ENCODE measurements around the gene MORC3. TPM values are rescaled to one million over a fixed set of nuclear protein-coding genes. Genes with fewer than 3 reads are reported as not detected.
"Not testable (repeated sequence)": the region's sequence is repeated elsewhere in the genome, so short reads cannot be mapped to it uniquely, and the experiment has no call there.

Gene MORC3
- total and polyA plus RNA-seq, 9 donors, result 34.7 to 51.6 (median 36.2) TPM

DNA sequence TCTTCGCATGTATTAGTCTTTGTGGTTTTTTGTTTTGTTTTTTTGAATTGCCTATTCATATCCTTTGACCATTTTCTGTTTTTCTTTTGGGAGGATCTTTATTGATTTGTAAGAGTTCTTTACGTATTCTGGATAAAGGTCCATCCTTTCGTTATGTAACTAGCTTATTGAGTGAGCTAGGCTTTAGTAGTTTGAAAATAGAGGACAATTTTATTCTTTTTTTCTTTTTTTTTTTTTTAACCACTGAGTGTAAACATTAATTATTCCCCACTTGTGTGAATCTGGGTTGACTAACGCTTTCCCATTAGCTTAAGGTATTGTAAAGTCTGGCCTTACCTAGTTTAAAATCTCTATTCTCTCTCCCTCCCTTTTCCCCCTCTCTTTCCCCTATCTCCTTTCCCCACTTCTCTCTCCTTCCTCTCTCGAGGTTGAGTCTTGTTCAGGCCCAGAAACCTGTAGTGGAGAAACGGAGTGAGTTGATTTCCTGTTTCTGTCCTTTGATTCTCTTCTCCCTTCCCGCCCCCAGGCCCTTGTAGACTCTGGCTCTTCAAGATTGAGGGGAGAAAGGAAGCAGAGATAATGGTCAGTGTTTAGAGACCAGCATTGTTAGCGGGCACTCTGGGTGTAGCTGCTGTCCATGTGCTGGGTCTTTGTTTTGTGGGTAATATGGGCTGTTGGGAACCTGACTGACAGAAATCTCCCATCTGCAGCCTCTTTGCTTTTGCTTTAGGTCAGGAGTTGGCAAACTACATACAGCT lies 1.5 kb downstream of the MORC3 start:
- H3K9me3 ChIP-seq (replicated peaks; ENCODE audit: control insufficient read depth, low read depth, low read length), result no peaks in the 10 kb centered on the region
- H3K27me3 ChIP-seq (ENCODE audit: control insufficient read depth, insufficient read depth, low read length), result no peaks in the 10 kb centered on the region
- peak overlapping the region; percentile 99 for H3K27ac ChIP-seq (ENCODE audit: low read length)
- peaks cover 5% of the 10 kb centered on the region for H3K36me3 ChIP-seq (ENCODE audit: control insufficient read depth, insufficient read depth, low read length)
- peak; percentile 88 for DNase-seq
- H3K4me3 ChIP-seq (ENCODE audit: low read length), result peak overlapping the region; percentile 89
- peaks cover 18% of the 10 kb centered on the region for H3K4me1 ChIP-seq (ENCODE audit: control insufficient read depth, insufficient read depth, low read length)
- 0% methylated on average over 1 of the region's 8 CpGs for WGBS (ENCODE audit: insufficient coverage)

DNA sequence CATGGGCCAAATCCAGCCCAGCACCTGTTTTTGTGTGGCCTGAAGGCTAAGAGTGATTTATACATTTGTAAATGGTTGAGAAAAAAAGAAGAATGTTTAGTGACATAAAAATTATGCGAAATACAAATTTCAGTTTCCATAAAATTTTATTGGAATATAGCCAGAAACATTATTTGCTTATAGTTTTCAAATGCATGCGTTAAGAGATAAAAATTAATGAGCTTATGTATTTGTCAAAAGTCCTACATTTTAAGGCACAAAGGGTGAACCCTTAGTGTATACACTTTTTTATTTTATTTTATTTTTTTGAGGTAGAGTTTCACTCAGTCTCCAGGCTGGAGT lies 2.1 kb downstream of the MORC3 start:
- Histone ChIP-seq H3K36me3 (ENCODE audit: control insufficient read depth, insufficient read depth, low read length) (peaks cover 5% of the 10 kb centered on the region), H3K9me3 (replicated peaks; ENCODE audit: control insufficient read depth, low read depth, low read length) (no peaks in the 10 kb centered on the region), H3K4me3 (ENCODE audit: low read length) (peak overlapping the region; percentile 89), H3K4me1 (ENCODE audit: control insufficient read depth, insufficient read depth, low read length) (peaks cover 18% of the 10 kb centered on the region), H3K27ac (ENCODE audit: low read length) (peak overlapping the region; percentile 99), H3K27me3 (ENCODE audit: control insufficient read depth, insufficient read depth, low read length) (no peaks in the 10 kb centered on the region)
- DNase-seq, result no peak
- WGBS (ENCODE audit: insufficient coverage), result no CpG with 5 or more reads among the region's 2 CpGs

- Histone ChIP-seq H3K27ac (ENCODE audit: low read length) (peak overlapping the region; percentile 99), H3K4me1 (ENCODE audit: control insufficient read depth, insufficient read depth, low read length) (peaks cover 18% of the 10 kb centered on the region), H3K36me3 (ENCODE audit: control insufficient read depth, insufficient read depth, low read length) (peaks cover 5% of the 10 kb centered on the region), H3K9me3 (replicated peaks; ENCODE audit: control insufficient read depth, low read depth, low read length) (no peaks in the 10 kb centered on the region), H3K27me3 (ENCODE audit: control insufficient read depth, insufficient read depth, low read length) (no peaks in the 10 kb centered on the region), H3K4me3 (ENCODE audit: low read length) (no peak overlapping the region)
- no CpG with 5 or more reads among the region's 3 CpGs for WGBS (ENCODE audit: insufficient coverage)
- peak; percentile 61 for DNase-seq
These were observed 3.0 kb downstream of the MORC3 start for GRCh38 chr21:36323032-36323431.

- Histone ChIP-seq H3K36me3 (ENCODE audit: control insufficient read depth, insufficient read depth, low read length) (peaks cover 9% of the 10 kb centered on the region), H3K4me3 (ENCODE audit: low read length) (no peak overlapping the region), H3K27me3 (ENCODE audit: control insufficient read depth, insufficient read depth, low read length) (no peaks in the 10 kb centered on the region), H3K27ac (ENCODE audit: low read length) (no peak overlapping the region), H3K9me3 (replicated peaks; ENCODE audit: control insufficient read depth, low read depth, low read length) (no peaks in the 10 kb centered on the region), H3K4me1 (ENCODE audit: control insufficient read depth, insufficient read depth, low read length) (peaks cover 15% of the 10 kb centered on the region)
- WGBS (ENCODE audit: insufficient coverage), result no CpG with 5 or more reads among the region's 8 CpGs
- DNase-seq, result no peak
These were observed 5.5 kb downstream of the MORC3 start for GRCh38 chr21:36325373-36326010.

- H3K27ac ChIP-seq (ENCODE audit: low read length), result no peak overlapping the region
- no CpG with 5 or more reads among the region's 2 CpGs for WGBS (ENCODE audit: insufficient coverage)
These were observed 10.9 kb downstream of the MORC3 start for GRCh38 chr21:36330904-36331303.

DNA sequence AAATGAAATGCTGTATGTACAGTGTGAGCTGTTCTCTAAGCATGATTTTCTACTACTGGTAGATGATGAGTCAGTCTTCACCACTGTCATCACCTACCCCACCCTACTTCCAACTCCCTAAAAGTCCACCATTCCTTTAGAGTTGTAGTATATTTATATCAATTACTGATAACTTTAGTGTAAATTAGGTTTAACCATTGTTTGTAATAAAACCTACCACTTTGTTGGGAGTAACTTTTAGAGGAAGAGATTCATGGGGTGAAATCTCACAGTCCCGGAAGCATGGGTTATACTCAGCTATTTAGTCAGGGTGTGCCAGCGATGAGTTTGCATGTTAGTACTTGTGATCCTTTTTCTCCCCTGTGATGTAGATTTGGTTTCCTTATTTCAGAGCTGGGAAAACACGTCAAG lies 17.1 kb downstream of the MORC3 start:
- H3K27ac ChIP-seq (ENCODE audit: low read length), result no peak overlapping the region
- H3K36me3 ChIP-seq (ENCODE audit: control insufficient read depth, insufficient read depth, low read length), result peaks cover 40% of the 10 kb centered on the region
- H3K27me3 ChIP-seq (ENCODE audit: control insufficient read depth, insufficient read depth, low read length), result no peaks in the 10 kb centered on the region
- DNase-seq, result no peak
- no peak overlapping the region for H3K4me3 ChIP-seq (ENCODE audit: low read length)
- no peaks in the 10 kb centered on the region for H3K9me3 ChIP-seq (replicated peaks; ENCODE audit: control insufficient read depth, low read depth, low read length)
- H3K4me1 ChIP-seq (ENCODE audit: control insufficient read depth, insufficient read depth, low read length), result peaks cover 3% of the 10 kb centered on the region
- WGBS (ENCODE audit: insufficient coverage), result no CpG with 5 or more reads among the region's 3 CpGs

More at GRCh38 chr21:36330904-36331303, 10.9 kb downstream of the MORC3 start:
- peaks cover 6% of the 10 kb centered on the region for H3K4me1 ChIP-seq (ENCODE audit: control insufficient read depth, insufficient read depth, low read length)
- no peak overlapping the region for H3K4me3 ChIP-seq (ENCODE audit: low read length)
- peaks cover 15% of the 10 kb centered on the region for H3K36me3 ChIP-seq (ENCODE audit: control insufficient read depth, insufficient read depth, low read length)
- H3K9me3 ChIP-seq (replicated peaks; ENCODE audit: control insufficient read depth, low read depth, low read length), result no peaks in the 10 kb centered on the region
- no peaks in the 10 kb centered on the region for H3K27me3 ChIP-seq (ENCODE audit: control insufficient read depth, insufficient read depth, low read length)
- DNase-seq, result peak; percentile 61

DNA sequence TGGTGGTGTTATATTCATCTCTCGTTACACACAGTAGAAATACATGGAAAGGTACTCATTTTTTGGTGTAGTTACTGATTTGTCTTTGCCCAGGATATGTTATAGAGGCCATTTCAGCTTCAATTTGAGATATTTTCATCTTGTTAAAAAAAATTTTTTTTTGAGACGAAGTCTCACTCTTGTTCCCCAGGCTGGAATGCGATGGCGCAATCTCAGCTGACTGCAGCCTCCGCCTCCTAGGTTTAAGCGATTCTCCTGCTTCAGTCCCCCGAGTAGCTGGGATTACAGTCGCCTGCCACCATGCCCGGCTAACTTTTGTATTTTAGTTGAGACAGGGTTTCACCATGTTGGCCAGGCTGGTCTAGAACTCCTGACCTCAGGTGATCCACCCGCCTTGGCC lies 19.0 kb downstream of the MORC3 start:
- Histone ChIP-seq H3K9me3 (replicated peaks; ENCODE audit: control insufficient read depth, low read depth, low read length) (no peaks in the 10 kb centered on the region), H3K36me3 (ENCODE audit: control insufficient read depth, insufficient read depth, low read length) (peaks cover 50% of the 10 kb centered on the region), H3K27me3 (ENCODE audit: control insufficient read depth, insufficient read depth, low read length) (no peaks in the 10 kb centered on the region), H3K4me1 (ENCODE audit: control insufficient read depth, insufficient read depth, low read length) (no peaks in the 10 kb centered on the region), H3K4me3 (ENCODE audit: low read length) (no peak overlapping the region), H3K27ac (ENCODE audit: low read length) (no peak overlapping the region)
- DNase-seq, result no peak
- 95% methylated on average over 8 of the region's 10 CpGs for WGBS (ENCODE audit: insufficient coverage)

GRCh38 chr21:36342581-36342980 lies 22.6 kb downstream of the MORC3 start:
- H3K36me3 ChIP-seq (ENCODE audit: control insufficient read depth, insufficient read depth, low read length), result peaks cover 65% of the 10 kb centered on the region

DNA sequence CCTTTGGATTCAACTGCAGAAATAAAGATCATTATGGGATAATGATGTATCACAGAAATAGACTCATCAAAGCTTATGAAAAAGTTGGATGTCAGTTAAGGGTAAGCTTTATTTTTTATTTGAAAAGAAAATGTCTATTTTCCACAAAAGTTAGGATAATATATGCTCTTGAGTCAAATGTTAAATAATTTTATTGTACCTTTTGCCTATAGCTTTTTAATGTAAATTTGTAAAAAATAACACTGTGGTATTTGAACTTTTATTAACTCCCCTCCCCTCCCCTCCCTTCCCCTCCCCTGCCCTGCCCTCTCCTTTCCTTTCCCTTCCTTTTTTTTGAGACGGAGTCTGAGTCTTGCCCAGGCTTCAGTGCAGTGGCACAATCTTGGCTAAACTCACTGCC lies 24.9 kb downstream of the MORC3 start:
- H3K36me3 ChIP-seq (ENCODE audit: control insufficient read depth, insufficient read depth, low read length), result peaks cover 63% of the 10 kb centered on the region
- H3K9me3 ChIP-seq (replicated peaks; ENCODE audit: control insufficient read depth, low read depth, low read length), result no peaks in the 10 kb centered on the region
- 63% methylated on average over 1 of the region's 1 CpG for WGBS (ENCODE audit: insufficient coverage)
- H3K27me3 ChIP-seq (ENCODE audit: control insufficient read depth, insufficient read depth, low read length), result no peaks in the 10 kb centered on the region
- H3K4me1 ChIP-seq (ENCODE audit: control insufficient read depth, insufficient read depth, low read length), result no peaks in the 10 kb centered on the region
- no peak overlapping the region for H3K27ac ChIP-seq (ENCODE audit: low read length)
- no peak for DNase-seq
- H3K4me3 ChIP-seq (ENCODE audit: low read length), result no peak overlapping the region

More at GRCh38 chr21:36342581-36342980, 22.6 kb downstream of the MORC3 start:
- not testable (repeated sequence) for H3K4me3 ChIP-seq (ENCODE audit: low read length); H3K27me3 ChIP-seq (ENCODE audit: control insufficient read depth, insufficient read depth, low read length); DNase-seq; H3K27ac ChIP-seq (ENCODE audit: low read length); H3K9me3 ChIP-seq (replicated peaks; ENCODE audit: control insufficient read depth, low read depth, low read length); H3K4me1 ChIP-seq (ENCODE audit: control insufficient read depth, insufficient read depth, low read length)
- 97% methylated on average over 5 of the region's 7 CpGs for WGBS (ENCODE audit: insufficient coverage)

GRCh38 chr21:36347278-36347961 lies 27.4 kb downstream of the MORC3 start:
- no CpG with 5 or more reads among the region's 3 CpGs for WGBS (ENCODE audit: insufficient coverage)
- H3K9me3 ChIP-seq (replicated peaks; ENCODE audit: control insufficient read depth, low read depth, low read length), result no peaks in the 10 kb centered on the region
- H3K27ac ChIP-seq (ENCODE audit: low read length), result no peak overlapping the region
- H3K4me3 ChIP-seq (ENCODE audit: low read length), result no peak overlapping the region
- no peaks in the 10 kb centered on the region for H3K27me3 ChIP-seq (ENCODE audit: control insufficient read depth, insufficient read depth, low read length)
- no peaks in the 10 kb centered on the region for H3K4me1 ChIP-seq (ENCODE audit: control insufficient read depth, insufficient read depth, low read length)
- no peak for DNase-seq
- H3K36me3 ChIP-seq (ENCODE audit: control insufficient read depth, insufficient read depth, low read length), result peaks cover 59% of the 10 kb centered on the region
